Esophagus muscularis mucosa (tissue), 4 donors: ENCODE results near the gene ACYP1.

ENCODE experiments used
- CTCF ChIP-seq, 3 experiments: fragments of 200-600 bp in 2 of 3; fragments of 450-650 bp in 1 of 3; sonication (generic) in 2 of 3; IDR thresholded peaks; one replicate each; pipeline ENCODE4 v1.5.1; 2017 to 2019; ENCODE audit warnings: antibody characterized with exemption in 3 of 3, mild to moderate bottlenecking in 2 of 3, moderate library complexity in 1 of 3
- EP300 ChIP-seq: sonication (generic); formaldehyde crosslinking; IDR thresholded peaks from one replicate; pipeline ENCODE4 v1.6.1; 2017; ENCODE audit warnings: antibody characterized with exemption
- POLR2A ChIP-seq: fragments of 450-650 bp; IDR thresholded peaks from one replicate; pipeline ENCODE4 v1.6.1; 2017; ENCODE audit warnings: antibody characterized with exemption, moderate library complexity, mild to moderate bottlenecking, low read depth
- POLR2AphosphoS5 ChIP-seq, 2 donors: sonication (generic); formaldehyde crosslinking; IDR thresholded peaks; one replicate each; pipeline ENCODE4 v1.6.1; 2017; ENCODE audit warnings: antibody characterized with exemption in 2 of 2

- no peak for TF ChIP-seq CTCF (IDR thresholded peaks at IDR 0.05)
- TF ChIP-seq POLR2AphosphoS5 (IDR thresholded peaks at IDR 0.05) = no peak
- TF ChIP-seq POLR2A = no peak
- no peak for TF ChIP-seq EP300
Observed at GRCh38 chr14:75010472-75011093, 53.2 kb downstream of the ACYP1 start.
